ENCODE results near the gene TNRC18. TPM values are rescaled to one million over a fixed set of nuclear protein-coding genes. Genes with fewer than 3 reads are reported as not detected.

Gene TNRC18
- polyA plus RNA-seq, 1 of the 3 experiments (the other 2 are of a cell fraction): 34.4 TPM

DNA sequence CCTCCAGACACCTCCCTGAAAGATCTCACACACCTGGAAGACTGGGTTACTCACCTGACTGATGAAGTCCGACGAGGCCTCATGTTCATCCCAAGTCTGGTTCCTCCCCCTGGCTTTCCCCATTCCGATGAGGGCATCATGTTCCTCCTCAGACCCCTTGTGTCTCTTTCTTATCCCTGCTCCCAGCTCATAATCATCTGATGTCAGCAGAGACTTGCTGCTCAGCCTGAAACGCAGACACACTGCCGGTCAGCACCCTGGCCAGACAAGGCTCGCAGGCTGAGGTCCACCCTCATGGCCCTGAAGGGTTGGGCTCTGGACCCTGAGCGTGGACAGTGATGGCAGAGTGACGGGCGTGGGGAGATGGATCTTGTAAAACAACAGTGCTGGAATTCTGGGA lies 64.3 kb downstream of the TNRC18 start:
- Histone ChIP-seq H3K9me3 (no peaks in the 10 kb centered on the region), H3K9me2 (no peaks in the 10 kb centered on the region), H3K27me3 (ENCODE audit: insufficient read depth) (no peaks in the 10 kb centered on the region), H3K36me3 (replicated peaks in 1 of 2; ENCODE audit: control insufficient read depth in 1 of 2, insufficient read depth in 2 of 2, low read length in 1 of 2) (peaks cover 54 to 59% of the 10 kb centered on the region in 2 experiments), H3F3A (replicated peaks; ENCODE audit: insufficient read depth) (no peaks in the 10 kb centered on the region), H3K79me2 (ENCODE audit: insufficient read depth) (peaks cover 86% of the 10 kb centered on the region), H3K27ac (ENCODE audit: low read depth in 2 of 2, low read length in 1 of 2) (no peak overlapping the region), H2AFZ (ENCODE audit: low read depth) (no peak overlapping the region), H3K4me2 (no peak overlapping the region), H3K9ac (no peak overlapping the region), H4K20me1 (ENCODE audit: insufficient read depth) (peaks cover 48% of the 10 kb centered on the region), H3K4me3 (ENCODE audit: low read depth in 2 of 2, low read length in 1 of 2) (no peak overlapping the region), H3K4me1 (ENCODE audit: control insufficient read depth in 1 of 2, insufficient read depth in 2 of 2, low read depth in 1 of 2, low read length in 1 of 2) (peaks cover 7 to 12% of the 10 kb centered on the region in 2 experiments; a peak in 2 of 4 replicates)
- 95% methylated on average over 9 of the region's 9 CpGs for WGBS (ENCODE audit: low lambda C conversion rate)
- ChIA-PET POLR2A (no interaction called here), CTCF (interaction anchor here (1.4 to 2.4 kb wide), 2 partner anchors 91 to 116 kb away, joined by 4 to 14 read pairs; no protein-coding TSS in a partner anchor)
- TF ChIP-seq EZH2phosphoT487 (IDR thresholded peaks at IDR 0.05; ENCODE audit: borderline replicate concordance, low read depth) (no peak), RXRA (IDR thresholded peaks at IDR 0.05; ENCODE audit: borderline replicate concordance, low read depth) (no peak), MXI1 (IDR thresholded peaks at IDR 0.05; ENCODE audit: low read depth, low read length) (no peak), FOXM1 (IDR thresholded peaks at IDR 0.05; ENCODE audit: low read depth) (no peak), TCF12 (IDR thresholded peaks at IDR 0.05) (no peak), FOXJ3 (CRISPR knock-in tag; IDR thresholded peaks at IDR 0.05) (no peak), POLR2AphosphoS5 (IDR thresholded peaks at IDR 0.05; ENCODE audit: low read depth, low read length) (no peak), CHD2 (IDR thresholded peaks at IDR 0.05; ENCODE audit: low read length, partially characterized antibody) (no peak), JUND (IDR thresholded peaks at IDR 0.05) (no peak), RAD21 (IDR thresholded peaks at IDR 0.05; ENCODE audit: low read length) (no peak), RCOR1 (IDR thresholded peaks at IDR 0.05; ENCODE audit: low read length) (no peak), TEAD4 (IDR thresholded peaks at IDR 0.05; ENCODE audit: borderline replicate concordance, insufficient read depth) (no peak)
- TF ChIP-seq, protein P1, sequence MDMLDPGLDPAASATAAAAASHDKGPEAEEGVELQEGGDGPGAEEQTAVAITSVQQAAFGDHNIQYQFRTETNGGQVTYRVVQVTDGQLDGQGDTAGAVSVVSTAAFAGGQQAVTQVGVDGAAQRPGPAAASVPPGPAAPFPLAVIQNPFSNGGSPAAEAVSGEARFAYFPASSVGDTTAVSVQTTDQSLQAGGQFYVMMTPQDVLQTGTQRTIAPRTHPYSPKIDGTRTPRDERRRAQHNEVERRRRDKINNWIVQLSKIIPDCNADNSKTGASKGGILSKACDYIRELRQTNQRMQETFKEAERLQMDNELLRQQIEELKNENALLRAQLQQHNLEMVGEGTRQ (IDR thresholded peaks at IDR 0.05; ENCODE audit: borderline replicate concordance, low read depth, low read length): no peak
- DNase-seq: no peak

DNA sequence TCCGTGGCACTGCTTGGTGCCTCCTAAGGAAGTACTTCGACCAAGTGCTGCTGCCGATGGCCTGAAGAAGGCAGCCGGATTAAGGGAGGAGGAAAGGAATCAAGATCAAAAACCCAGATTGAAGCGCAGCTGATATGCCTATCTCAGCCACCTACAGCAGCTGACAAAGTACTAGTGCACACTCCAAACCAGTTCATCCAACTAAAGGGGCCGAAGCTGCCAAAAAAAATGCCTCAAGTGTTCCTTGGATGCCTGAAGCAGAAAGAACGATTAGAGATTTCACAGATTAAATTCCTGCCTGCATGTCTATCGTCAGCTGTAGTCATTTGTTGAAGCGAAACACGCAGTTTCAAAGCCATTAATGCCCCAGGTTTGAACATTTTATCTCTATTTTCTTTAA lies 65.7 kb downstream of the TNRC18 start:
- Histone ChIP-seq H3F3A (replicated peaks; ENCODE audit: insufficient read depth) (peaks cover 3% of the 10 kb centered on the region), H3K36me3 (replicated peaks in 1 of 2; ENCODE audit: control insufficient read depth in 1 of 2, insufficient read depth in 2 of 2, low read length in 1 of 2) (peaks cover 55 to 61% of the 10 kb centered on the region in 2 experiments), H3K79me2 (ENCODE audit: insufficient read depth) (peaks cover 86% of the 10 kb centered on the region), H3K4me2 (no peak overlapping the region), H2AFZ (ENCODE audit: low read depth) (no peak overlapping the region), H3K27me3 (ENCODE audit: insufficient read depth) (no peaks in the 10 kb centered on the region), H3K9me3 (no peaks in the 10 kb centered on the region), H3K4me3 (ENCODE audit: low read depth in 2 of 2, low read length in 1 of 2) (no peak overlapping the region), H3K9ac (no peak overlapping the region), H3K9me2 (no peaks in the 10 kb centered on the region), H4K20me1 (ENCODE audit: insufficient read depth) (peaks cover 48% of the 10 kb centered on the region), H3K27ac (ENCODE audit: low read depth in 2 of 2, low read length in 1 of 2) (no peak overlapping the region), H3K4me1 (ENCODE audit: control insufficient read depth in 1 of 2, insufficient read depth in 2 of 2, low read depth in 1 of 2, low read length in 1 of 2) (peaks cover 7 to 15% of the 10 kb centered on the region in 2 experiments; a peak in 2 of 4 replicates)
- 94% methylated on average over 10 of the region's 10 CpGs for WGBS (ENCODE audit: low lambda C conversion rate)
- ChIA-PET POLR2A (interaction anchor here (1.1 kb wide), 1 partner anchor 118 kb away, joined by 4 read pairs; no protein-coding TSS in a partner anchor), CTCF (interaction anchor here (1.4 to 8.3 kb wide), 5 partner anchors 8 to 137 kb away, joined by 4 to 94 read pairs (median 9); no protein-coding TSS in a partner anchor)
- DNase-seq: no peak
- TF ChIP-seq TCF12 (IDR thresholded peaks at IDR 0.05) (no peak), RFX5 (IDR thresholded peaks at IDR 0.05; ENCODE audit: low read length) (no peak), EZH2phosphoT487 (IDR thresholded peaks at IDR 0.05; ENCODE audit: borderline replicate concordance, low read depth) (no peak), YY1 (IDR thresholded peaks at IDR 0.05; ENCODE audit: low read depth) (no peak), GATA2 (CRISPR knock-in tag; IDR thresholded peaks at IDR 0.05) (no peak), RXRA (IDR thresholded peaks at IDR 0.05; ENCODE audit: borderline replicate concordance, low read depth) (no peak), TEAD4 (IDR thresholded peaks at IDR 0.05; ENCODE audit: borderline replicate concordance, insufficient read depth) (no peak), TAF1 (IDR thresholded peaks at IDR 0.05; ENCODE audit: borderline replicate concordance, low read depth, low read length) (no peak), NRF1 (IDR thresholded peaks at IDR 0.05; ENCODE audit: low read depth, low read length) (no peak), FOSL2 (IDR thresholded peaks at IDR 0.05; ENCODE audit: borderline replicate concordance, low read depth) (no peak), POLR2AphosphoS5 (IDR thresholded peaks at IDR 0.05; ENCODE audit: low read depth, low read length) (no peak), CHD2 (IDR thresholded peaks at IDR 0.05; ENCODE audit: low read length, partially characterized antibody) (no peak), FOXJ3 (CRISPR knock-in tag; IDR thresholded peaks at IDR 0.05) (no peak)
- TF ChIP-seq, protein P2, sequence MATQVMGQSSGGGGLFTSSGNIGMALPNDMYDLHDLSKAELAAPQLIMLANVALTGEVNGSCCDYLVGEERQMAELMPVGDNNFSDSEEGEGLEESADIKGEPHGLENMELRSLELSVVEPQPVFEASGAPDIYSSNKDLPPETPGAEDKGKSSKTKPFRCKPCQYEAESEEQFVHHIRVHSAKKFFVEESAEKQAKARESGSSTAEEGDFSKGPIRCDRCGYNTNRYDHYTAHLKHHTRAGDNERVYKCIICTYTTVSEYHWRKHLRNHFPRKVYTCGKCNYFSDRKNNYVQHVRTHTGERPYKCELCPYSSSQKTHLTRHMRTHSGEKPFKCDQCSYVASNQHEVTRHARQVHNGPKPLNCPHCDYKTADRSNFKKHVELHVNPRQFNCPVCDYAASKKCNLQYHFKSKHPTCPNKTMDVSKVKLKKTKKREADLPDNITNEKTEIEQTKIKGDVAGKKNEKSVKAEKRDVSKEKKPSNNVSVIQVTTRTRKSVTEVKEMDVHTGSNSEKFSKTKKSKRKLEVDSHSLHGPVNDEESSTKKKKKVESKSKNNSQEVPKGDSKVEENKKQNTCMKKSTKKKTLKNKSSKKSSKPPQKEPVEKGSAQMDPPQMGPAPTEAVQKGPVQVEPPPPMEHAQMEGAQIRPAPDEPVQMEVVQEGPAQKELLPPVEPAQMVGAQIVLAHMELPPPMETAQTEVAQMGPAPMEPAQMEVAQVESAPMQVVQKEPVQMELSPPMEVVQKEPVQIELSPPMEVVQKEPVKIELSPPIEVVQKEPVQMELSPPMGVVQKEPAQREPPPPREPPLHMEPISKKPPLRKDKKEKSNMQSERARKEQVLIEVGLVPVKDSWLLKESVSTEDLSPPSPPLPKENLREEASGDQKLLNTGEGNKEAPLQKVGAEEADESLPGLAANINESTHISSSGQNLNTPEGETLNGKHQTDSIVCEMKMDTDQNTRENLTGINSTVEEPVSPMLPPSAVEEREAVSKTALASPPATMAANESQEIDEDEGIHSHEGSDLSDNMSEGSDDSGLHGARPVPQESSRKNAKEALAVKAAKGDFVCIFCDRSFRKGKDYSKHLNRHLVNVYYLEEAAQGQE (IDR thresholded peaks at IDR 0.05; ENCODE audit: low read depth, low read length): no peak
- TF ChIP-seq, protein P1 (IDR thresholded peaks at IDR 0.05; ENCODE audit: borderline replicate concordance, low read depth, low read length): no peak
- TF ChIP-seq, protein P3, sequence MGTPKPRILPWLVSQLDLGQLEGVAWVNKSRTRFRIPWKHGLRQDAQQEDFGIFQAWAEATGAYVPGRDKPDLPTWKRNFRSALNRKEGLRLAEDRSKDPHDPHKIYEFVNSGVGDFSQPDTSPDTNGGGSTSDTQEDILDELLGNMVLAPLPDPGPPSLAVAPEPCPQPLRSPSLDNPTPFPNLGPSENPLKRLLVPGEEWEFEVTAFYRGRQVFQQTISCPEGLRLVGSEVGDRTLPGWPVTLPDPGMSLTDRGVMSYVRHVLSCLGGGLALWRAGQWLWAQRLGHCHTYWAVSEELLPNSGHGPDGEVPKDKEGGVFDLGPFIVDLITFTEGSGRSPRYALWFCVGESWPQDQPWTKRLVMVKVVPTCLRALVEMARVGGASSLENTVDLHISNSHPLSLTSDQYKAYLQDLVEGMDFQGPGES (IDR thresholded peaks at IDR 0.05; ENCODE audit: low read depth, low read length): no peak

All from SK-N-SH (cell line).